Ectodermal cell (in vitro differentiated cells): ENCODE measurements around the gene SLC25A33.

Source experiments
- H3K27ac ChIP-seq: 2 replicates; pipeline ENCODE4 v1.7.0; 2013; ENCODE audit warnings: mild to moderate bottlenecking, low read depth, low read length; ENCODE audit not compliant: insufficient read depth, poor library complexity, severe bottlenecking
- H3K27me3 ChIP-seq: 2 replicates; pipeline ENCODE4 v1.7.0; 2013; ENCODE audit warnings: mild to moderate bottlenecking, low read length; ENCODE audit not compliant: insufficient read depth, control insufficient read depth, poor library complexity, severe bottlenecking
- H3K36me3 ChIP-seq: one replicate; pipeline ENCODE4 v1.7.0; 2013; ENCODE audit warnings: low read length; ENCODE audit not compliant: control insufficient read depth, insufficient read depth
- H3K4me1 ChIP-seq: one replicate; pipeline ENCODE4 v1.7.0; 2013; ENCODE audit warnings: low read length; ENCODE audit not compliant: control insufficient read depth, insufficient read depth
- H3K4me3 ChIP-seq: 2 replicates; pipeline ENCODE4 v1.7.0; 2013; ENCODE audit warnings: low read depth, low read length, control low read depth; ENCODE audit not compliant: insufficient read depth
- H3K9me3 ChIP-seq: 2 replicates; pipeline ENCODE4 v1.7.0; 2013; ENCODE audit warnings: mild to moderate bottlenecking, low read length, moderate library complexity; ENCODE audit not compliant: control insufficient read depth
- WGBS, 2 experiments: methylation state at CpG; one replicate each; pipeline ENCODE4 v1.1.7; 2013; ENCODE audit warnings: missing lambda C conversion rate in 2 of 2; 5-methylcytosine and 5-hydroxymethylcytosine counted together

The SLC25A33 gene

GRCh38 chr1:9538669-9539164 lies 548 bp upstream of the SLC25A33 start:
- Histone ChIP-seq H3K9me3 (no peaks in the 10 kb centered on the region), H3K27ac (peak overlapping the region; percentile 42), H3K27me3 (no peaks in the 10 kb centered on the region), H3K4me1 (peaks cover 4% of the 10 kb centered on the region), H3K36me3 (no peaks in the 10 kb centered on the region), H3K4me3 (no peak overlapping the region)
- WGBS, 2 experiments: 84 to 86% methylated on average over 22 of the region's 23 CpGs

- H3K36me3 ChIP-seq: no peaks in the 10 kb centered on the region
- H3K27ac ChIP-seq: peak overlapping the region; percentile 72
- H3K4me1 ChIP-seq: peaks cover 4% of the 10 kb centered on the region
- H3K4me3 ChIP-seq: peak overlapping the region; percentile 78
- 2% methylated on average over 59 to 60 of the region's 61 CpGs for WGBS, 2 experiments
- H3K9me3 ChIP-seq: no peaks in the 10 kb centered on the region
- no peaks in the 10 kb centered on the region for H3K27me3 ChIP-seq
Observed at GRCh38 chr1:9539829-9540550, 725 bp downstream of the SLC25A33 start.

GRCh38 chr1:9542430-9542829 lies 3.2 kb downstream of the SLC25A33 start:
- no peak overlapping the region for H3K4me3 ChIP-seq
- H3K9me3 ChIP-seq: no peaks in the 10 kb centered on the region
- H3K4me1 ChIP-seq: peaks cover 4% of the 10 kb centered on the region
- no peak overlapping the region for H3K27ac ChIP-seq
- H3K36me3 ChIP-seq: no peaks in the 10 kb centered on the region
- WGBS, 2 experiments: 96 to 97% methylated on average over 3 of the region's 3 CpGs
- H3K27me3 ChIP-seq: no peaks in the 10 kb centered on the region

- Histone ChIP-seq H3K9me3 (no peaks in the 10 kb centered on the region), H3K36me3 (no peaks in the 10 kb centered on the region), H3K27ac (no peak overlapping the region), H3K27me3 (no peaks in the 10 kb centered on the region), H3K4me1 (peaks cover 4% of the 10 kb centered on the region), H3K4me3 (no peak overlapping the region)
- 90 to 96% methylated on average over 2 of the region's 3 CpGs for WGBS, 2 experiments
Observed at GRCh38 chr1:9544926-9545325, 5.7 kb downstream of the SLC25A33 start.

GRCh38 chr1:9549955-9550546 lies 10.8 kb downstream of the SLC25A33 start:
- no peaks in the 10 kb centered on the region for H3K27me3 ChIP-seq
- H3K4me3 ChIP-seq: no peak overlapping the region
- H3K9me3 ChIP-seq: no peaks in the 10 kb centered on the region
- 96 to 99% methylated on average over 5 to 6 of the region's 6 CpGs for WGBS, 2 experiments
- no peak overlapping the region for H3K27ac ChIP-seq
- H3K36me3 ChIP-seq: no peaks in the 10 kb centered on the region
- H3K4me1 ChIP-seq: no peaks in the 10 kb centered on the region

- no peak overlapping the region for H3K27ac ChIP-seq
- no peaks in the 10 kb centered on the region for H3K9me3 ChIP-seq
- no peak overlapping the region for H3K4me3 ChIP-seq
- no peaks in the 10 kb centered on the region for H3K27me3 ChIP-seq
- 97 to 100% methylated on average over 1 of the region's 1 CpG for WGBS, 2 experiments
- peaks cover under 1% of the 10 kb centered on the region for H3K36me3 ChIP-seq
- no peaks in the 10 kb centered on the region for H3K4me1 ChIP-seq
Observed at GRCh38 chr1:9551984-9552383, 12.7 kb downstream of the SLC25A33 start.

- peaks cover 6% of the 10 kb centered on the region for H3K36me3 ChIP-seq
- WGBS, 2 experiments: 95 to 97% methylated on average over 4 of the region's 4 CpGs
Observed at GRCh38 chr1:9553736-9554144, 14.5 kb downstream of the SLC25A33 start.

GRCh38 chr1:9555942-9556341 lies 16.7 kb downstream of the SLC25A33 start:
- WGBS, 2 experiments: 94 to 96% methylated on average over 4 of the region's 4 CpGs
- Histone ChIP-seq H3K36me3 (peaks cover 6% of the 10 kb centered on the region), H3K9me3 (no peaks in the 10 kb centered on the region)

More at GRCh38 chr1:9553736-9554144, 14.5 kb downstream of the SLC25A33 start:
- no peaks in the 10 kb centered on the region for H3K9me3 ChIP-seq
- H3K27me3 ChIP-seq: no peaks in the 10 kb centered on the region
- no peak overlapping the region for H3K4me3 ChIP-seq
- peaks cover 4% of the 10 kb centered on the region for H3K4me1 ChIP-seq
- H3K27ac ChIP-seq: no peak overlapping the region

GRCh38 chr1:9557624-9558023 lies 18.4 kb downstream of the SLC25A33 start:
- 96 to 100% methylated on average over 5 of the region's 5 CpGs for WGBS, 2 experiments
- Histone ChIP-seq H3K27me3 (no peaks in the 10 kb centered on the region), H3K27ac (no peak overlapping the region), H3K4me3 (no peak overlapping the region), H3K36me3 (peaks cover 6% of the 10 kb centered on the region), H3K9me3 (no peaks in the 10 kb centered on the region), H3K4me1 (peaks cover 4% of the 10 kb centered on the region)

More at GRCh38 chr1:9555942-9556341, 16.7 kb downstream of the SLC25A33 start:
- Histone ChIP-seq H3K27ac (no peak overlapping the region), H3K4me1 (peaks cover 4% of the 10 kb centered on the region), H3K27me3 (no peaks in the 10 kb centered on the region), H3K4me3 (no peak overlapping the region)

- no peaks in the 10 kb centered on the region for H3K9me3 ChIP-seq
- H3K4me3 ChIP-seq: no peak overlapping the region
- peaks cover 4% of the 10 kb centered on the region for H3K4me1 ChIP-seq
- 88 to 89% methylated on average over 6 of the region's 6 CpGs for WGBS, 2 experiments
- no peaks in the 10 kb centered on the region for H3K27me3 ChIP-seq
- H3K36me3 ChIP-seq: peaks cover 8% of the 10 kb centered on the region
- no peak overlapping the region for H3K27ac ChIP-seq
Observed at GRCh38 chr1:9558271-9558945, 19.1 kb downstream of the SLC25A33 start.
